ENCODE data around the gene MYCT1.
A peak's percentile ranks its signal among the peaks of the same experiment; 100 is the strongest.

GRCh38 chr6:152720974-152721373 is 23.3 kb downstream of the MYCT1 start:
- TF ChIP-seq CEBPB (IDR thresholded peaks at IDR 0.05; ENCODE audit: low read depth) (peak; percentile 73), CTCF (IDR thresholded peaks at IDR 0.05 in 2 of 3, conservative IDR thresholded peaks at IDR 0.05 in 1 of 3; ENCODE audit: borderline replicate concordance in 1 of 3, insufficient read depth in 1 of 3, low read depth in 2 of 3, low read length in 2 of 3) (no peak), POLR2A (IDR thresholded peaks at IDR 0.05; ENCODE audit: borderline replicate concordance, extremely low read depth, insufficient read depth, insufficient read length) (no peak), YY1 (IDR thresholded peaks at IDR 0.05; ENCODE audit: extremely low read depth, insufficient replicate concordance, low read depth, low read length) (no peak), EGR1 (IDR thresholded peaks at IDR 0.05; ENCODE audit: low read depth) (no peak), EZH2 (IDR thresholded peaks at IDR 0.05) (no peak), SRF (IDR thresholded peaks at IDR 0.05; ENCODE audit: low read depth) (no peak), EZH2phosphoT487 (IDR thresholded peaks at IDR 0.05; ENCODE audit: borderline replicate concordance) (no peak), ZNF274 (IDR thresholded peaks at IDR 0.05; ENCODE audit: low read depth, low read length) (no peak), REST (IDR thresholded peaks at IDR 0.05; ENCODE audit: low read depth) (no peak)

All from HCT116 (cell line).